Measurements from ENCODE around the gene PTPRM.

Gene PTPRM

DNA sequence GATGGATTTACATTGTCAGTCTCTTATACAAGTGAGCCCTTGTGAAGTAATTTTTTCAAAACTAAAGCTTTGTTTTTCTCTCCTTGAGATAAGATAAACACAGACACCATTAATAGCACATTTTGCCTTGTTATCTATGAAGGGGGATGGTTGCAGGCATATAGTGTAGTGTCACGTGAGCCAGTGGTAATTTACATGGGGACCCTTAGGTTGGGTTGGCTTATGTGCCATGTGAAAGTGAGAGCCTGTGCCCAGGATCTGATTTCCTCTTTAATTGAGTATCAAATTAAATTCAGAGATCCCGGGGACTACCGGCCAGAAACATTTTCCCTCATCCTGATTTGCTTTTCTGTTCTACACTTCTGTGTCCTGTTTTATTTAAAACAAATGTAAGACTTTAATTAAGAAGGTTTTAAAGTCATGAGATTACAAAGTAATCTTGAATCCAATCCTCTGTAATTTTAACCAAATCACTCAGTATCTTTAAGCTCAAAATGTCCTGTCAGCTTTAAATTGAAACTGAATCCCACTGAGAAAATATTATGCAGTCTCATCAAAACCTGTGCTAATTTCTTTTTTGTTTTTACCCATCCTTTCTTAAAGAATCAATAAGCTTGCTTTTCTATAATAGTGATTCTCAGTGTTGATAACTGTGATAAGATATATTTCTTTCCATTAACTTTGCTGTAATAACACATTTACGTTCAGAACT, 63.8 kb downstream of the PTPRM start:
- no peak for DNase-seq

DNA sequence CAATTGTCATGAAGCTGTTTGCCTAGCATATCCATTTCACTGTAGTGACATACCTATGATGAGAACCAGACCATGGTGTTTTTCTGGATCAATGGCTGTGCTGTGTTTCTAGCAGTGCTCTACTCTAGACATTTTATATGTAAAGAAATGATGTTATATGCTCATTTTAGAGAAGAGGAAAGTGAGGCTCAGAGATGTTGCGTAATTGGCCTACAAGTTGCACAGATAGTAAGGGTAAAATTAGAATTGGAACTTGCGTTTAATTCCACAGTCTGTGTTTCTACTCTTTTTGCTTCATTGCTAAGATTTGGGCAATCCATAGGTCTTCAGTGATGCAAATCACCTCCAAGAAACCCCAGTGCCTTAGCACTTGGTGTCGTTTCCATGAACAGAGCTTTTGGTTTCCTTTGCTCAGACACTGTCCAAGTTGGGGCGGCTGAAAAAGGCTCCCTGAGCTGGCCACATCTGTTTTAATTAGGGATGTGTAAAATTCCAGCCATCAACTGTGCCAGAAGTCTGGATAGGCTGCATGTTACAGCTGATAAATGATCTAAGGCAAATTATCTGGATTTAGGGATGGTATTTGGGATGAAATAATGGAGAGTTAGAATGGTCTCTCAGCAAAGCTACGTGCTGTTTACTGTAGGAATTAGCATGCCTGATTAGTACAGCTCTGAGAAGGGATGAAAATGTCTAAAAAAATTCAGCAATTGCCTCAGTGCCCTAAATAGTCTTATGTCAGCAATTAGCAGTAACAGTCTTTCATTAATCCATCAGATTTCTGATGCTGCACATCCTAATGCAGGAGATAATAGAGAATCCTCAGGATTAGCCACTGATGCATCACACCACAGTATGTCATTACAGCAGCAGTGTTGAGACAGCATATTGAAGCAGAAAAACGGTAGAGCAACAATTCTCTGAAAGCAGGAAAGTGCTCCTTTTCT, 65.3 kb downstream of the PTPRM start:
- DNase-seq: no peak

DNA sequence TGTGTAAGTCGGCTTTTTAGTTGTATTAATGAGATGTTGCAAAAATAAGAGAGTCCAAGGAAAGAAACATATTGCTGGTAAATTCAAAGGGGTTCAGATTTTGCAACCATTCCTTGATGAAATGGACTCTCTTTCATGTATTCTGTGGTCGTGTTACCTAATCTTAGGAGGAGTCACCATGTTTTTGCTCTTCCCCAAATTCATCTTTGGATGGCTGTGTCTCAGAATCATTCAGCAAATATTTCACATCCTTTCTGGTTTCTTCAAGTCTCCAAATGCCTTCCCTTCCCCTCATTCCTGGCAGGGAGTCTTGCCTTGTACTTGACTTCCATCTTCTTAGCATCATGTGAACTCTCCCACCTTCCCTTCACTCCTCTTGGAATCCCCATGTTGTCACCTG, 66.1 kb downstream of the PTPRM start:
- DNase-seq: no peak

DNA sequence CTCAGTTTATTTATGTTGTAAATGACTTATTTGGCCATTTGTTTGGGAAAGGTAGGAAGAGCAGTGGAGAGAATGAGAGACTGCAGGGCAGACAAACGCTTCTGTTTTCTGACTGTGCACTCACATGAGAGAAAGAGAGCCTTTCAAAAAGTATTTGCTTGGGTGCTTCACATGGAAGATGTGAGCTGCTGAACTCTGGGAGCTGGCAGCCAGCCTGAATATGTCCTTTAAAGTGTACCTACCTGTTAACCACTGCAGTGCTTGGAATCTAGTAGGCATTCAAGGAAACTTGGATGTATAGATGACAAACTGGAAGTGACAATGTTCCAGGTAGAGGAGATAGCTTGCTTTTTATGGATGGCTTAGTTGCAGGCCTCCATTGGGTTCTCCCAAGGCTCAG, 68.8 kb downstream of the PTPRM start:
- no peak for DNase-seq

DNA sequence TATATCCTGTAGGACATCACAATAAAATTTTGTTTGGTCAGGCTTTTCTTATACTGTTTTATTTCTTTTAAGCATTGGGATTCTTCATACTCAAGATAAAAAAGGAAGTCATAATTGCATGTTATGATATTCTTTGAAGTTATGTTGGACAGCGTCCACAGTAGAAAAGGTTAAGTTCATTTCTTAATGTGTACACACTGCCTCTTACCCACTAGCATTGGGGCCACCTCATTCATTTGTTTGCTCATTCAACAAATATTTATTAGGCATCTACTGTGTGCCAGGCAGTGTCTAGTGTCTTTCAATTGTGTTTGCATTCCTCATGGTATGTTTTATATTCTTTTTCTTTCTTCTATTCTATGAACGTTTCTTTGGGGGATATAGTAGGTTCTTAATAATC, 70.2 kb downstream of the PTPRM start:
- no peak for DNase-seq

DNA sequence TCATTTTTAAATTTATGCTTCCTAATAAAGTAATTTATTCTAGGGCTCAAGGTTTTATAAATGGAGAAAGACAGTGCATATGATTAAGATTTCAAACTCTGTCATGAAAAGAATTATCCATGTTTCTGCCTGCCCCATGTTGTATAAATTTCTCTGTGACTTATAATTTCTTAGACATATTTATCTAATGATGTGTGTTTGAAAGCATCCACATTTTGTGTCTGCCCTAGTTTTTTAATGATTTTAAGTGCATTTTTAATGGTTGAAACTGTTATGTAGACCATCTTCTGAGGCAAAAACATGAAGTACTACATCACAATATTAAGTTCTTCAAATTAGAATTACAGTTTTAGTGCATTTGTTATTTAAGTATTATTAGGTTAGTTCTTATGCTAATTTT, 71.2 kb downstream of the PTPRM start:
- no peak for DNase-seq

DNA sequence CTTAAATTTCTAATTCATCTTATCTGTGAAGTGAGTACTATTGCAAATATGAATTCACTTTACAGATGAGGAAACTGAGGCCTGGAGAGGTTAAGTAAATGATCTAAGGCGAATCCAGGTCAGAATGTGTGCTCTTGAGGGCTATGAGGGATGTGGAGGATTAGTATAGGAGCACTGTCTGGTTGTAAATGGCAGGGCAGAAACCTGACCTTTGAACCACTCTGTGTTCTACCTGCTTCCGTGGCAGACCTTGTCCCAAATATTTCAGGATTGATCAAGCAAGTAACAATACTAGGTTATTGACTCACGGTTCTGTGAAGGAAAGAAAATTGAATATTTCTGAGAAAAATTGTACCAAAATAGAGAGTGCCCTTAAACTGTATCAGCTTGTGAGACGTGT, 74.7 kb downstream of the PTPRM start:
- DNase-seq: no peak

DNA sequence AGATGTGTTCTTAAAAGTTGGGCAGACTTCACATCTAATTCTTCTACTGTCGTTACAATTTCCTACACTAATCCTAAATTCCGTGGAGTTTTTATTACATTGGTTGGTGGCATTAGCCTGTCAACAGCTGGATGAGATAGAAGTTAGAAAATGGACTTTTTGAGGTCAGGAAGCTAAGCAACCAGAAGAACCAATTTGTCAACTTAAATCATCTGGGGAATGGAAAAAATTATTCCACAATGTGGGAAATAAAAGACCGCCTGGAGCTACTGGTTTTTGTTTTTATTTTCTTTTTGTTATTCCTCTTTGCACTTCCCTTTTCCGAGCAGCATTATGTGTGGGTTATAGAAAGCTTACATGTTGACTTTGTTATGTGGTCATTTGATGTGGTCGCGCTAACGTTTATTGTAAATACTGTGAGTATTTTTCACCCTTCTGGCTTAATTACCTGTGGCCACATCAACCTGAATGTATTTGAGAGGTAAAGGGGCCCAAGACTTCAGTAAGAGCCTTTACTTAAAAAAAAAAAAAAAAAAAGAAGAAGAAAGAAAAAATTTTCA, 75.3 kb downstream of the PTPRM start:
- no peak for DNase-seq

DNA sequence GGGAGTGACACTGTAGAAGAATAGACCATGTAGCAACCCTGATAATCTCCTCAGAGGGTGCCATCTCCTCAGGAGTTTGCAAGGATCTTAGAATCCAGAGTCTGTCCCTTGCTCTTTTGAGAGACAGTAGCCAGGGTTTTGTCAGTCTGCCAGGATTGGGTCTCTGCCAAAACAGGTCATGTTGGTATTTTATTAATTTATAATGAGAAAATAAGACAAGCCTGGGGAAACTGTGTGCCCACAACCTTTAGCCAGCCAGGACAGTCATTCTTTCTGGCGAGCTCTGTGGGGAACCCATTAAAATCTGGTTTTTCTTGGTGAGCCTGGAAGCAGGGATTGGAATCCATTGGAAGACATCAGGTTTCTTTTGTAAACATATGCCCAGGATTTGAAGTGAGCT, 78.6 kb downstream of the PTPRM start:
- no peak for DNase-seq

DNA sequence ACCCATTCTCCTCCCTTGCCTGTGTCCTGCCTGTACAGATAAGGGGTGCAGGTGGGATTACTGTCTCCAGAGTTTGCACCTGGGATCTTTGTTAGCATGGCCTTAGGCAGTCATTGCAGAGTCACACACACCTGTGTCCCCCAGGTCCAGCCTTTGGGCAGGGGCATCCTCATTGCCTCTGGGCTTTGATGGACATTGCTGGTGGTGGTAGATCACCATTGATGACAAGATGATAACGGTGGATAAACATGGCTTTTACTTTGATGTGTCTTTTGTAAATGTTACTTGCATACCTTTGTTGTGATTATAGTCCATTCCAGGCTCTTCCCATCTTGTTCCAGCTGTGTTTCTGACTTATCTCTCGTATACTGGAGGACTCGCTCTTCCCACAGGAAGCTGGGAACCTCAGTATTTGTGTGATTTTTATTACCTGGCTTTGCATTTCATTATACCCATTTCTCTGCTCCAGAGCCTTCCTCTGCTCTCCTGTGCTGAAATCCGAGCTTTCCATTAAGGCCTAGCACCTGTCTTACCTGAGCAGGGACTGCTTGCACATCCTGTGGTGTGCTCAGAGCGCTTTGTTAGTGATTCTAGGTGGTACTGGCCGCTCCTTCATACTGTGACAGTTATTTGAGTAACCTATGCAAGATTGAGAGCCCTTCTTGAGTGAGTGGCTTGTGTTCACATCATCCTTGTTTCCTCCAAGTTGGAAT, 79.2 kb downstream of the PTPRM start:
- DNase-seq: no peak

DNA sequence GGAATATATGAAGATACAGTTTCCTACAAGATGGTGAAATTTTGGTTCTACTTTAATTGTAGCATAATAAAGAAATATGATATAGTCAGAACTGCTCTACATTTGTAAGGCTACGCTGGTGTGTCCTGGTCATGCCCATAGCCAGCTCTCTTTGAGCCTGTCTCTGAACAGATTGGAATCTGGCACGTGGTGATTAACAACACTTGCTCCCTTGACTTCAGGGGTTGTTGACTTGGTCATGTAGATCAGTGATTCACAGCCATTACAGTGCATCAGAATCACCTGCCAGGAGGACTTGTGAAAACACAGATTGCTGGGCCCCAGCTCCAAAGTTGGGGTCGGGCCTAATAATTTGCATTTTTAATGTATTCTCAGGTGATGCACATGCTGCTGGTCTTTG, 80.4 kb downstream of the PTPRM start:
- DNase-seq: no peak

DNA sequence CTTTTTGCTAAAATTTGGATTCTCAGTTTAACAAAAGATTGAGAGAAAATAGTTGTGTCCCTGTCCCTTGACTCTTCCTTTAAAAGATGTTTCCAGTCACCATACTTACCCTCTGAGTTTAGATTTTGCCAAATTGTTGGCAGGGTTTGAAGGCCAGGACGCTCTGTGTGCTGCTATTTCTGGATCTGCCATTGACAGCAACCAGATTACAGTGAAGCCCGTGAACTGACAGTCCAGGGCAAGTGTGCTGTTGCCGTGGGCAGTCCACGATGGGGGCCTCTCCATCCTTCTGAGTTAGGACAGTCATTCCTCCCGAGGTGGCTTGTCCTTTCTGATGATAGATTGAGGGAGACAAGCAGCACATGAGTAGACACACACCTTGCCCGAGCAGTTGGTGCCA, 89.9 kb downstream of the PTPRM start:
- DNase-seq: no peak

DNA sequence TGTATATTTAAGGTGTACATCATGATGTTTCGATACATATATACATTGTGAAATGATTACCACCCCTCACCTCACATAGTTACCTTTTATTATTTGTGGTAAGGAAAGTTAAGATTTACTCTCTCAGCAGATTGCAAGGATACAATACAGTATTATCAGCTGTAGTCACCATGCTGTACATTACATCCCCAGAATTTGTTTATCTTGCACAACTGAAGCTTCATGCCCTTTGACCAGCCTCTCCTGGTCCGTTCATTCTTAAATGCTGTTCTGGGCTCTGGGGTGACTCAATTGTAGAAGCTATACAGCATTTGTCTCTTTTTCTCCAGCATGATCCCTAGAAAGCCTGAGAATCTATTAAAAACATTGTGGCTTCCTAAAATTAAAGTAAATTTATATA, 90.8 kb downstream of the PTPRM start:
- DNase-seq: no peak

DNA sequence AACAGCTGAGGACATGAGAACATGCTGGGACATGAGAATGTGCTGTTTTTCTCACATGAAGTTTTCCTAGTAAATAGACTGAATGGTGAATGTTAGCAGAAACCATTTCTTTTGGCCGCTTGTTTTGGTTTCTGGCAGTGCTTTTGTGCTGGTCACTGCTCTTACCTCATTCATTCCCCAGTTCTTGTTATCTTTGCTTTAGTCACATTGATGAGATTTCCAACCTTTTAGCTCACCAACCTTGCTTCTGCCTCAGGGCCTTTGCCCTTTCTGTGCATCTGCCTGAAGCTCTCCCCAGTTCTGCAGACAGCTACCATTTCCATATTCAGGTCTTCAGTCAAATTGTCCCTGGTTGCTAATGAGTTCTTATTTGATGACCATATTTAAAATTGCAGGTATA, 91.6 kb downstream of the PTPRM start:
- no peak for DNase-seq

DNA sequence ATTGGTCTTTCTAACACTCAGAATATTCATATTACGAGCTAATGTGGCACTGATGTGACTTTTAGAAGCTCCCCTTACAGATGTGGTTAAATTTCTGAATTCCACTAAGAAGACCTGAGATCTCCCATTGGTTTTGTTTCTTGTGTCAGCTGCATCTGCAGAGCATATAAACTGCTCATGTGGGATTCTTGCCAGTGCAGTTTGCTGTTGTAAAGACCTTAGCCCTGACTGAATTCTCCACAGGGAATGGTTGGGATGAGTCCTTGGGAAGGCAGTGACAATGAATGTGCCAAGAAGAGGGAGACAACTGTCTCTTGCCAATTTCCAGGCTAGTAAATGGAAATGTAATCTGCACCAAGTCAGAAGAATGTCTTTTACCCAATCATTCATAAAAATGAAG, 94.1 kb downstream of the PTPRM start:
- DNase-seq: no peak

DNA sequence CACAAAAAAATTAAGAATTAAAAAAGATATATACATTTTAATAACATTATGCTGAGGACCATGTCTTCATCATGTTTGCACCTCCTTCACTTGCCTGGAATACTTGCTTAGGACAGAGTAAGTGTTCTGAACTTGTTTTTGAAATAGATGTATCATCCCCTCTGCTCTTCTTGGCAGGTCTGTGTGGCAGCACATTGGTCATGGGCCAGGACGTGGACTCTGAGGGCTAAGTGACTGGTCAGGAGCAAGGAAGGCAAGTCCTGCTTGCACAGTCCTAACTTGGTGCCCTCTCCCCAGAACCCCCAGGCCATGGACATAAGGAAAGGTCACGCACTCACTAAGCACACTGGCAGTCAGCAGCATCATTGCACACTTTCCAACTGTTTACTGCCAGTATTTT, 95.8 kb downstream of the PTPRM start:
- DNase-seq: no peak

DNA sequence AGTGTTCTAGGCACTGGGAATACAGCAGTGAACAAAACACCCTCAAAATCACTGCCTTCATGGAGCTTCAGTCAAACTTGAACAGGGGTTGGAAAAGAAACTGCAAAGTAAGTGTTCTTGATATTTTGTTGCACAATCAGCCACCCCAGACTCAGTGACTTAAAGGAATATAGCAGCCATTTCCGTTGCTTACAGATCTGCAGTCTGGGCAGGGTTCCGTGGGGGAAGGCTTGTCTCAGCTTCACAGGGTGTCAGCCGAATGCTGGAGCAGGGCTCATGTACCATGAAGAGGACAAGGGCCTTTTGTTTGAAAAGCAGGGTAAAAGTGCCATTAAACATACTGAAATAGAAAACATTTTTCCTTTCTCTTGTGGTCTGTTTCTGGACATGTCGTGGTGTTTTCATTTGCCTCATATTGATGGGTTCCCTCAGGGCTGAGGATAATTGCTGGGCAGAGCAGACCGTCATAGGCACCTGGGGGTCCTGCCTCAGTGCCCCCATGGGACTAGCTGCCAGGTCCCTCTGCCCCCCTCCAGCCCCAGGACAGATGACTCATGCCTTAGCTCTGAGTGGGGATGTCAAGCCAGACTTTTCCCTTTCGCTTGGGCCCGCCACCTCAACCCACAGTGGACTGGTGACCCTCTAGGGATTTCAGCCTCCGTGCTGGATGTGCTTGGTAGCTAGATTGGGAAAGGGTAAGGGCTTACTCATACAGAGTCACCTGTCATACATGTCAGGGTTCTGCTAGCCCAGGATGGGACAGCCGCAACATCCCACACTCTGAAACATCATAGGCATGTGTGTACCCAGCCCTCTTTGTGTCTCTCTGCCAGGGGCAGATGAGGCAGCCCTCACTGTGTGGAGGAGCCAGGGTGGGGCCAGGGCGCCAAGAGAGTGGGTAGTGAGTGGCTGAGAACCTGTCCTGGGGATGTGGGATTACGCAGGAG, 96.5 kb downstream of the PTPRM start:
- DNase-seq: no peak

DNA sequence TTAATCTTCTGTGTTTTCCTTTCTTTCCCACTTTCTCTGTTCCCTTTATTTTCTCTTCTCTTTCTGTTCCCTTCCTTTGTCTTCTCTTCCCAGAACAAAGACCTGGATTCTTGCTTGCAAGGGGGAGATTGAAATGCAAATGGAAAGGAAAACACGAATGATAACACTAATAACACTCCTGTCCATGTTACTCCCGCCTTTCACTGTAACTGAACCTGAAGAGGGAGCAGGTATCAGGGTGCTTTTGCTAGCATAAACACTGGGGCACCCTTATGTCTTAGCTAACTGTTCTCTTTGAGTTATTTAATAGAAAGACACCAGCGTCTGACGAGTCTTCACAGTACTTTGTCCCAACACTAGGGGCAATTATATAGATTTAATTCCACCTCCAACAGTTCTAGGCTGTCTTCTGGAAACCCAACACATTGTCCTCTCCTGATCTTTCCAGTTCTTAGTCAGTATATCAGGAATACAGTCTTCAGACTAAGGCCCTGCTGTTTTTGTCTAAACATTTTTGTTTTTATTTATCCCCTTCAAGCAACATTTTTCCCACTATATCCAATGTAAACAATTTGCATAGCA, 99.2 kb downstream of the PTPRM start:
- no peak for DNase-seq

DNA sequence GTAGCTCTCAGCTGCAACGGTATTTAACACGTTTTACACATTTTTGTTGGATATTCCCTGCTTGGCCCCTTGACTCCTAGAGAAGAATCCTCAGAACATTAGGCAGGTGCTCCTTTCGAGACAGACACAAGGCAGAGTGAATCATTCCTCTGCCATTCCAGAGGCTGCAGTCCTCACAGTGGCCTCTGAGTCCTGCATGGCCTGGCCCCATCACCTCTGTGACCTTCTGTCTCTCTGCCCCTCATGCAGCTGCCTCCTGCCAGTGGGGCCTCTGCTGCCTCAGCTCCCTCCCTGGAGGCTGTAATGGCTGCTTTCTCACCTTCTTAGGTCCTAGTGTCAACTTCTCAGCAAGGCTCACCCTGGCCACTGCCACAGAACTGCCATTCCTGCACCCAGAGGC, 101.3 kb downstream of the PTPRM start:
- no peak for DNase-seq

DNA sequence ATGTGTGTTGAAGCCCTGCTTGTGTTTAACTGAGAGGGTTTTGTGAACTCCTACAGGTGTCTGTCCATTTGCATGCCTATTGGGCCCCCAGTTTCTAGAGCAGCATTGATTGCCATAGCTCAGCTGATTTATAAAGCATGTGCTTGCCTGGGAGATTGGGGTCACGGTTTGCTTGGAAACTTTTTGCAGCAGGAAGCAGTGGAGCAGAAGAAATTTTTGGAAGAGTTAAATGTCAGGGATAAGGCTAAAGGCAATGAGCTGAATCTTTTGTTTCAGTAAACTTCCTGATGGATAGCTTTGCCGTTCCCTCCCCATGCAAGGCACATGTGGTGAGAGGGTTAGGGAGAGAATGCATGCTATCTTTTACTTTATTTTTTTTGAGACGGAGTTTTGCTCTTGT, 102.2 kb downstream of the PTPRM start:
- no peak for DNase-seq

DNA sequence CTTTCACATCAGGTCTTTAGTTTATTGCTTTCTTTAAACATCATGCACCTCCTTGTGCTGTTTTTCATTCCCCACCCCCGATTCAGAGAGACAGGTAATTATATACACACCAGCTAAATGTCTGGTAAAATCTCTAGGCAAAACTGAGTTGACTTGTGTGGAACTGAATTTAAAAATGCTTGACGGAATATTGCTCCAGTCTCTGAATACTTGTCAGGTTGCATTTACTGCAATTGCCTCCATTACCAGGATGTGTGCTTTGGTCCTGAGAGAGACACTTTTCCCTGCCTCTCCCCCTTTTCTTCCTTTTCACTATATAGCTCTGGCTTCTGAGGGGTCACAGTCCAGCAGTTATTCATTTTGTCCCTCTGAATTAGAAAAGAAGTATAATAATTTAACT, 104.0 kb downstream of the PTPRM start:
- DNase-seq: no peak

All from NCI-H1417 treated with DMSO at 0.1 percent for 48 hours (cell line).